ENCODE data around the gene ALDH2.
"Not testable (repeated sequence)": the region's sequence is repeated elsewhere in the genome, so short reads cannot be mapped to it uniquely, and the experiment has no call there.

DNA sequence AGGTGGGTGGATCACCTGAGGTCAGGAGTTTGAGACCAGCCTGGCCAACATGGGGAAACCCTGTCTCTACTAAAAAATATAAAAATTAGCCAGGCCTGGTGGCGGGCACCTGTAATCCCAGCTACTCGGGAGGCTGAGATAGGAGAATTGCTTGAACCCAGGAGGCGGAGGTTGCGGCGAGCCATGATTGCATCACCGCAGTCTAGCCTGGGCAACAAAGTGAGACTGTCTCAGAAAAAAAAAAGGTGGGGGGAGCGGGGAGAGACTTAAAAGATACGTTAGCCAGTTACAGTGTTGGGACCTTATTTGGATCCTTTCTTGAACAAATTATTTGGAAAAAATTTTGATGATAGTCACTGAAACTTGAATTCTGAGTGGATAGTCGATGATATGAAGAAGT lies 27.2 kb upstream of the ALDH2 start:
- TF ChIP-seq, protein P1, sequence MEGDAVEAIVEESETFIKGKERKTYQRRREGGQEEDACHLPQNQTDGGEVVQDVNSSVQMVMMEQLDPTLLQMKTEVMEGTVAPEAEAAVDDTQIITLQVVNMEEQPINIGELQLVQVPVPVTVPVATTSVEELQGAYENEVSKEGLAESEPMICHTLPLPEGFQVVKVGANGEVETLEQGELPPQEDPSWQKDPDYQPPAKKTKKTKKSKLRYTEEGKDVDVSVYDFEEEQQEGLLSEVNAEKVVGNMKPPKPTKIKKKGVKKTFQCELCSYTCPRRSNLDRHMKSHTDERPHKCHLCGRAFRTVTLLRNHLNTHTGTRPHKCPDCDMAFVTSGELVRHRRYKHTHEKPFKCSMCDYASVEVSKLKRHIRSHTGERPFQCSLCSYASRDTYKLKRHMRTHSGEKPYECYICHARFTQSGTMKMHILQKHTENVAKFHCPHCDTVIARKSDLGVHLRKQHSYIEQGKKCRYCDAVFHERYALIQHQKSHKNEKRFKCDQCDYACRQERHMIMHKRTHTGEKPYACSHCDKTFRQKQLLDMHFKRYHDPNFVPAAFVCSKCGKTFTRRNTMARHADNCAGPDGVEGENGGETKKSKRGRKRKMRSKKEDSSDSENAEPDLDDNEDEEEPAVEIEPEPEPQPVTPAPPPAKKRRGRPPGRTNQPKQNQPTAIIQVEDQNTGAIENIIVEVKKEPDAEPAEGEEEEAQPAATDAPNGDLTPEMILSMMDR (IDR thresholded peaks at IDR 0.05): not testable (repeated sequence)
- TF ChIP-seq POLR2A (IDR thresholded peaks at IDR 0.05): not testable (repeated sequence)

All from adrenal gland (tissue), 5 donors.